GM20000 (cell line): ENCODE data around the gene SREK1.
A peak's percentile ranks its signal among the peaks of the same experiment; 100 is the strongest.
"Not testable (repeated sequence)": the region's sequence is repeated elsewhere in the genome, so short reads cannot be mapped to it uniquely, and the experiment has no call there.

Experiments used
- DNase-seq: peaks from one replicate; pipeline ENCODE4 v3.0.0; 2012; ENCODE audit warnings: low spot score
- CTCF ChIP-seq: IDR thresholded peaks from 2 replicates; pipeline ENCODE4 v1.5.1; 2012; ENCODE audit warnings: mild to moderate bottlenecking, control low read depth; ENCODE audit errors: extremely low read depth, missing control alignments

The SREK1 gene

GRCh38 chr5:66203531-66203930 is 59.4 kb downstream of the SREK1 start:
- no peak for DNase-seq
- no peak for TF ChIP-seq CTCF

- no peak for TF ChIP-seq CTCF
- no peak for DNase-seq
Measured at GRCh38 chr5:66206465-66206864, 62.4 kb downstream of the SREK1 start.

- no peak for DNase-seq
- TF ChIP-seq CTCF, result no peak
Measured at GRCh38 chr5:66207800-66208561, 63.9 kb downstream of the SREK1 start.

- DNase-seq, result no peak
- TF ChIP-seq CTCF, result peak; percentile 4
Measured at GRCh38 chr5:66209350-66209749, 65.2 kb downstream of the SREK1 start.

DNA sequence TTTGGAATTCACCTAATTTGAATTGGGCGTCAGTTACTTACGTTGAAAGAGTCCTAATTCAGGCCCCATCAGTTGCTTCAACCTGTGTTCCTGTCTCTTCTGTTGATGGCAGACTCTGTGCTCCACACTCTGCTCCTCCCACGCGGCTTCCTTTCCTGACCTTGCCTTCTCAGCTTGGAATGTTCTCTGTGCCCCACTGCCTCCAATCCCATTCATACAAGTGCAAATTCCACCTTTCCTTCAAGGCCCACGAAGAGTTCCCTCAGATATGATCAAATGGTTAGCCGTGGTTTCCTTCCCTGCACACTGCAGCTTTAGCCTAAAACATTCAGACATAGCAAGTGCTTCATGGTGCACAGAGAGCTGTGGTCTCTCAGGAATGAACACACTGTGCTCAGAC is 65.7 kb downstream of the SREK1 start:
- no peak for DNase-seq
- no peak for TF ChIP-seq CTCF

DNA sequence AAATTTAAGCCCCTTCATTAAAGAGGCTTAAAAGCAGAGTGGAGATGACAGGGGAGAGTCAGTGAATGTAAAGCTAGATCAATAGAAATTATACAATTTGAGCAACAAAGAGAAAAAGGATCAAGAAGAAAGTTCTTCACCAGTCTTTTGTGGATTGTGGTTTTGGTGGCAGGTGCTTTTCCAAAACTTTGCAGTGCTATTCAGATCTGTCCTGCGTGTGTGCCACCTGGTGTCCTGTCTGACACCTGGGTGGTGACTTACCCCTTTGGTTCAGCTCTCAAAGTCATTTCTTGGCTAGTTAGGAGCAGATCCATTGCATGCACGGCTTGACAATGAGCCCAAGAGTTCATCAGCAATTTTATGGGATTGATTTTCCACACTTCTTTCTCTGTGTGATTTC is 69.4 kb downstream of the SREK1 start:
- no peak for DNase-seq
- no peak for TF ChIP-seq CTCF

GRCh38 chr5:66222455-66222854 is 78.4 kb downstream of the SREK1 start:
- no peak for TF ChIP-seq CTCF
- DNase-seq, result no peak

GRCh38 chr5:66222896-66223295 is 78.8 kb downstream of the SREK1 start:
- not testable (repeated sequence) for DNase-seq
